GM19193 (cell line): Measurements from ENCODE around the gene ZW10.

ENCODE experiments used
- POLR2A ChIP-seq: IDR thresholded peaks from 4 replicates; pipeline ENCODE4 v1.6.1; 2011; ENCODE audit not compliant: insufficient read depth, insufficient read length; ENCODE audit errors: extremely low read depth

Gene ZW10

DNA sequence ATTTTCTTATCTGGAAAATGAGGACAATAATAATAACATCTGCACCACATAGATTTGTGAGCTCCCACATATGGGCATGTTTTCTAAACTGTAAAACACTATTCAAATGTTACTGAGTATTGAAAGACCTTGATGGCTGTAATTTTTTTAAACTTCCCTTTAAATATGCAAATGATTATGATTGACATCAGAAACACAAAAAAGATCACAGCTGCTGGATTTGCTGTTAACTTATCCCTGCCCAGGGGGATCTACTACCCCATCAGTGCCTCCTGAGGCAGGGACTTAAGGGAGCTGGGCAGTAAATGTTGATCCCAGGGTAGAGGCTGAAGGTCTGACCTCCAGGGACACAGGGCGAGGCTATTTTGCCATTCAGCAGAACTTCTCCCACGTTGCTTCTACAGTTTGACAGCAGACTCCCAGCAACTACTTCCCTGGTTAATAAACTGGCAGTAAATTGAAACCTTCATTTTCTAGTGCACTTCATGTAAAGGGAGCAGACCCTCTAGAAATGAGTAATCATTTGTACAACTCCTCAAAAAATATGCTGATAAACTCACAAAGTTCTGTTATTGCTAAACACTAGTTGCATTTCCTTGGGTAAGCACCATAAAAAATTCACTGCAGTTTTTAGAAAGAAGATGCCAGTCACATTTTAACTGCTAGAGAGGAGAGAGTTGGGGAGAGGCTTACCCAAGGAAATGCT, 87.7 kb downstream of the ZW10 start:
- TF ChIP-seq POLR2A = no peak

DNA sequence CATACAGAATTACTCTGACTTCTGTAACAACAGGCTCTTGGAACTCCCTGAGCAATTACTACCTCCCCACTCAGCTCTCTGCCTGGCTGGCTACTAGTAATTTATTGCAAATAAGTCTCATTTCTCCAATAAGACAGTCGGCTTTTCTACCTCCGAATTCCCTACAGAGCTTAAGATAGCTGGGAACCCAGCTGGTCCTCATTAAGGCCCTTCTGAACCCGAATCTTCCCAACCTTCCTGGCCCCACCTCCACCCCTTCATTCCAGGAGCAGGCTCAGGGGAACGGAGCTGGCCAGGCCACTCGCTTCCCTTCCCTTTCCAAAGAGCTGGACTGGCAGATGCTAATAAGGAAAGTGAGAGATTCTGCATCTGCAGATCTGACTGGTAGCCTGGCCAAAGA, 89.0 kb downstream of the ZW10 start:
- no peak for TF ChIP-seq POLR2A

DNA sequence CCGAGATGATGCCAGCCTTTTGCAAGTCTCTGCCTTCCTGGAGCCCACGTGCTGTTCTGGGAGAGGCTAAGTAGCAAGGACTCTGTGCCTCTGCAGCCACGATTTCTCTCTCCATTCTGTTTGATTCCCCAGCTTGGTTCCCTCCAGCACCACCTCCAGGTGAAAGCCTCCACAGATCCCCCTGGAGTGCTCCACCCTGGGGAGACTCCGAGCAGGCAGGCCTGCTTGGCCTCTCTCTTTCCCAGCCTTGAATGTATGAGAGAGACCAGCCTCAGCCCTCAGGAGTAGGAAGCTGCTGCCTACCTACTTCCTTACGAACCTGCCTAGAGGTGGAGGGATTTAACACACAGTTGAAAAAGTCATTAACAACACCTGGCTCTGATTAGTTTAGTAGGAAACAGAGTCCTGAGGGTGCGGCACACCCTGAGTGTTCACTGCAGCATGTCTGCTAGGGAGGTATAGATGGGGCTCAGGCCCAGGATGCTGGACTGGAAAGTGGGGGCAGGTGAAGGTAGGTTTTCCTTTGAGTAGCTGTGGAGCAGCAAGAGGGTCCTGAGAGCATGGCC, 89.9 kb downstream of the ZW10 start:
- no peak for TF ChIP-seq POLR2A
